HepG2 (cell line): ENCODE measurements around the gene ZBTB7B. TPM values are rescaled to one million over a fixed set of nuclear protein-coding genes. Genes with fewer than 3 reads are reported as not detected.

Experiments used
- ATF7 ChIP-seq, 2 experiments: fragments of 450-650 bp in 1 of 2; sonication (generic) in 1 of 2; formaldehyde crosslinking in 1 of 2; IDR thresholded peaks; 2 replicates each; pipeline versions ENCODE4 v1.4.0 to v1.6.1; 2016 to 2020; ENCODE audit warnings: antibody characterized with exemption in 1 of 2, mild to moderate bottlenecking in 1 of 2, missing genetic modification reagents in 1 of 2
- BRD4 ChIP-seq: sonication (generic); formaldehyde crosslinking; IDR thresholded peaks from 2 replicates; pipeline ENCODE4 v1.4.0; 2020; ENCODE audit warnings: missing genetic modification reagents
- CBX2 ChIP-seq, 2 experiments: fragments of 200-600 bp in 1 of 2; sonication (generic); formaldehyde crosslinking in 1 of 2; IDR thresholded peaks; 2 replicates each; pipeline versions ENCODE4 v1.7.0 to v1.8.1; 2018 to 2022; ENCODE audit warnings: low read depth in 2 of 2, low read length in 1 of 2, mild to moderate bottlenecking in 1 of 2, missing genetic modification reagents in 1 of 2
- CEBPG ChIP-seq: IDR thresholded peaks from 2 replicates; pipeline ENCODE4 v1.6.1; 2016
- CTCF ChIP-seq: sonication (generic); formaldehyde crosslinking; IDR thresholded peaks from 2 replicates; pipeline ENCODE4 v1.5.0; 2020; ENCODE audit warnings: mild to moderate bottlenecking, missing genetic modification reagents, moderate library complexity
- FOXO1 ChIP-seq: sonication (generic); formaldehyde crosslinking; IDR thresholded peaks from 2 replicates; pipeline ENCODE4 v1.4.0; 2020; ENCODE audit warnings: missing genetic modification reagents
- GPBP1L1 ChIP-seq: sonication (generic); formaldehyde crosslinking; IDR thresholded peaks from 2 replicates; pipeline ENCODE4 v1.5.0; 2020; ENCODE audit warnings: mild to moderate bottlenecking, missing genetic modification reagents
- HNRNPH1 ChIP-seq: fragments of 200-400 bp; formaldehyde crosslinking; optimal IDR thresholded peaks from 2 replicates; pipeline ENCODE3; 2017; ENCODE audit warnings: mild to moderate bottlenecking, low read depth, low read length
- HOXA7 ChIP-seq: sonication (generic); formaldehyde crosslinking; IDR thresholded peaks from 2 replicates; pipeline ENCODE4 v1.8.1; 2022; ENCODE audit warnings: mild to moderate bottlenecking, missing genetic modification reagents, moderate library complexity
- HOXD1 ChIP-seq: sonication (generic); formaldehyde crosslinking; IDR thresholded peaks from 2 replicates; pipeline ENCODE4 v1.5.0; 2020; ENCODE audit warnings: missing genetic modification reagents
- RBM22 ChIP-seq: fragments of 200-400 bp; formaldehyde crosslinking; optimal IDR thresholded peaks from 2 replicates; pipeline ENCODE3; 2017; ENCODE audit warnings: mild to moderate bottlenecking, low read length, moderate library complexity
- SAP130 ChIP-seq: IDR thresholded peaks from 2 replicates; pipeline ENCODE4 v1.6.1; 2016; ENCODE audit warnings: low read depth
- SATB2 ChIP-seq: sonication (generic); formaldehyde crosslinking; IDR thresholded peaks from 2 replicates; pipeline ENCODE4 v1.5.0; 2020; ENCODE audit warnings: missing genetic modification reagents
- SP4 ChIP-seq: sonication (generic); formaldehyde crosslinking; IDR thresholded peaks from 2 replicates; pipeline ENCODE4 v1.8.1; 2023; ENCODE audit warnings: mild to moderate bottlenecking, missing genetic modification reagents
- ZFY ChIP-seq: sonication (generic); formaldehyde crosslinking; IDR thresholded peaks from 2 replicates; pipeline ENCODE4 v1.4.0; 2020; ENCODE audit warnings: missing genetic modification reagents
- ZKSCAN8 ChIP-seq: IDR thresholded peaks from 2 replicates; pipeline ENCODE4 v1.6.1; 2016; ENCODE audit warnings: borderline replicate concordance, missing genetic modification reagents, missing compliant biosample characterization
- ZNF260 ChIP-seq: sonication (generic); formaldehyde crosslinking; IDR thresholded peaks from 2 replicates; pipeline ENCODE4 v1.4.0; 2020; ENCODE audit warnings: missing genetic modification reagents, low read depth, mild to moderate bottlenecking, borderline replicate concordance
- ZNF577 ChIP-seq: sonication (generic); formaldehyde crosslinking; IDR thresholded peaks from 2 replicates; pipeline ENCODE4 v1.4.0; 2020; ENCODE audit warnings: mild to moderate bottlenecking, low read depth, missing genetic modification reagents, borderline replicate concordance
- ZNF816 ChIP-seq: sonication (generic); formaldehyde crosslinking; IDR thresholded peaks from 2 replicates; pipeline ENCODE4 v1.8.0; 2022; ENCODE audit warnings: missing genetic modification reagents, mild to moderate bottlenecking, borderline replicate concordance
- polyA plus RNA-seq, 8 experiments: library from polyadenylated mRNA; depleted of rRNA in 3 of 8; stranded (reverse) in 7 of 8; unstranded in 1 of 8; fragments of >200 nt; fragmentation: Illumina TruSeq in 4 of 8; extraction: Trizol in 4 of 8; gene quantifications; 2 replicates each; pipeline versions ENCODE4 v1.2.1 to v1.2.3, GENCODE V29; 2011 to 2016; ENCODE audit warnings: low read depth in 4 of 8, missing spikeins in 1 of 8, mixed read lengths in 1 of 8; ENCODE audit not compliant: insufficient read depth in 1 of 8
- total RNA-seq, 5 experiments: library from RNA; depleted of rRNA; stranded (reverse); fragments of >200 nt; fragmentation: Illumina TruSeq; extraction: Trizol; gene quantifications; 2 replicates each; pipeline ENCODE4 v1.2.3, GENCODE V29; 2016; ENCODE audit warnings: low read depth in 1 of 5
- TF ChIP-seq, protein P1 (sequence below): sonication (generic); formaldehyde crosslinking; IDR thresholded peaks from 2 replicates; pipeline ENCODE4 v1.5.1; 2020; ENCODE audit warnings: mild to moderate bottlenecking, missing genetic modification reagents, borderline replicate concordance

Gene ZBTB7B
- total and polyA plus RNA-seq, 2 of the 13 experiments (the other 11 are each of a cell fraction or from before 2014, with no cell fraction given): 15.5 to 17.5 TPM

DNA sequence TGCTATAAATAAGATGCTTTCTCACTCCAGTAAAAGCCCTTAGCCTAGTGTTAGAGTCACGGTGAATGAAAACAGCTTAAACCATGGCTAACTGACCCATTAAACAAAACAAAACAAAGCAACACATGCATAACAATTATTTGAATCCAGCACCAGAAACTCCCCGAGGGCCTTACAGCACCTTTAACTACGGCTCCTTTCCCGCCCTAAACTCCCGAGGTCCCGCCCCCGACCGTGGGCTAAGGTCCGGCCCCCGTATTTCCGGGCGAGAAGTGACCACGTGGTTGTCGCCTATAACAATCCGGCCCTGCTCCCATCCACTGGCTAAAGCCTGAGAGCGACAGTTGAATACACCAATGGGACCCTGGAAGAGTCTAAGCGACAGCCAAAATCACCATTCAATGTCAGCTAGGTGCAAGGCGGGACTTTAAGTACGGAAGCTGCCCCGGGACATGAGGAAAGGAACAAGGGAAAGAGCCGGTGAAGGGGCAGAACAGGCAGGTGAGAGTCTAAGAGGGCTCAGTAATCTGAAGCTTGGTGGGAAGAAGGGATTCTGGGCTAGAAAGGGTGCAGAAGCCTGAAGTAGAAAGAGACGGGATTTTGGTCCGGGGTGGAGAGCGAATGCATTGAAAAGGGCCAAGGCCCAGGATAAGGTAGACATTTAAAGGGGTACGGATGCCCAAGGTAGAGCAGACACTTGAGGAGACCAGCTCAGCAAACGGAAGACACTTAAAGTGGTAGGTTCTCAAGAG, 19.5 kb upstream of the ZBTB7B start, which contains the start of gene FLAD1 (continued):
- TF ChIP-seq BRD4 (peak; percentile 46; the same call in 1 of the 2 replicates), ZNF260 (CRISPR knock-in tag) (no peak), ZNF577 (no peak), CEBPG (CRISPR knock-in tag) (no peak), HOXD1 (no peak), CTCF (no peak), ZKSCAN8 (CRISPR knock-in tag) (peak; percentile 31; the same call in 1 of the 2 replicates), SAP130 (CRISPR knock-in tag) (peak; percentile 99), RBM22 (no peak), ZNF816 (0 out of 2 replicates have a peak, but pooled peaks have one; percentile 29), GPBP1L1 (CRISPR knock-in tag) (no peak), HNRNPH1 (no peak), SATB2 (no peak), ZFY (CRISPR knock-in tag) (peak; percentile 57), FOXO1 (CRISPR knock-in tag) (no peak), ATF7 (IDR thresholded peaks at IDR 0.05) (no peak), ATF7 (CRISPR knock-in tag; IDR thresholded peaks at IDR 0.05) (no peak), CBX2 (IDR thresholded peaks at IDR 0.05; ENCODE audit: low read depth, low read length) (no peak), CBX2 (CRISPR knock-in tag; IDR thresholded peaks at IDR 0.05; ENCODE audit: low read depth) (0 out of 2 replicates have a peak, but pooled peaks have one; percentile 26), HOXA7 (CRISPR knock-in tag) (no peak), SP4 (CRISPR knock-in tag) (peak; percentile 37; the same call in 1 of the 2 replicates)
- TF ChIP-seq, protein P1, sequence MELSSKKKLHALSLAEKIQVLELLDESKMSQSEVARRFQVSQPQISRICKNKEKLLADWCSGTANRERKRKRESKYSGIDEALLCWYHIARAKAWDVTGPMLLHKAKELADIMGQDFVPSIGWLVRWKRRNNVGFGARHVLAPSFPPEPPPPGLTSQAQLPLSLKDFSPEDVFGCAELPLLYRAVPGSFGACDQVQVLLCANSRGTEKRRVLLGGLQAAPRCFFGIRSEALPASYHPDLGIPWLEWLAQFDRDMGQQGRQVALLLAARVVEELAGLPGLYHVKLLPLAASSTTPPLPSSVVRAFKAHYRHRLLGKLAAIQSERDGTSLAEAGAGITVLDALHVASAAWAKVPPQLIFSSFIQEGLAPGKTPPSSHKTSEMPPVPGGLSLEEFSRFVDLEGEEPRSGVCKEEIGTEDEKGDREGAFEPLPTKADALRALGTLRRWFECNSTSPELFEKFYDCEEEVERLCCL: no peak
